ENCODE measurements around the gene OPTN. TPM values are rescaled to one million over a fixed set of nuclear protein-coding genes. Genes with fewer than 3 reads are reported as not detected.

The OPTN gene
- total RNA-seq, 1 donor from 2014 or later, result 33.3 TPM

DNA sequence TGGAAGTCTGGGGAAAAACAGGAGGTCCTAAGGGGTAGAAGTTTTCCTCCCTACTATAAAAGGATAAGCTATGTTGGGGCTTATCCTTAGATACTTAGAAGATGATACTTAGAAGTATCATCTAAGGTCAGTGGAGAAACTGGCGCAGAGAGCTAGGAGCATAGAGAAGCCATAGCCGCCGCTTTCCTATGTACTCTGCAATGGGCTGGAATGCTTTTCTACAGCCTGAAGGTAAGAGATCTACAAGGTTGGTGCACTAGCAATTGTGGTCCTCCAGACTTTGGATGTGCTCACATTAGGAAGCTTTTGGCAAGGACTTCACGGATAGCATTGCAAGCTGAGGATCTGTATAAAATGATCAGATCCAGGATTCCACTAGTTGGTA is 12.4 kb upstream of the OPTN start:
- Mint-ChIP-seq H3K36me3 (peaks cover 2% of the 10 kb centered on the region), H3K4me3 (no peak overlapping the region), H3K4me1 (no peaks in the 10 kb centered on the region), H3K27me3 (ENCODE audit: low read depth) (peaks cover 2% of the 10 kb centered on the region), H3K27ac (no peak overlapping the region), H3K9me3 (peaks cover 18% of the 10 kb centered on the region)
- DNase-seq (ENCODE audit: low spot score in 2 of 2, unreplicated experiment in 2 of 2), result no peak
- TF ChIP-seq, protein P1, sequence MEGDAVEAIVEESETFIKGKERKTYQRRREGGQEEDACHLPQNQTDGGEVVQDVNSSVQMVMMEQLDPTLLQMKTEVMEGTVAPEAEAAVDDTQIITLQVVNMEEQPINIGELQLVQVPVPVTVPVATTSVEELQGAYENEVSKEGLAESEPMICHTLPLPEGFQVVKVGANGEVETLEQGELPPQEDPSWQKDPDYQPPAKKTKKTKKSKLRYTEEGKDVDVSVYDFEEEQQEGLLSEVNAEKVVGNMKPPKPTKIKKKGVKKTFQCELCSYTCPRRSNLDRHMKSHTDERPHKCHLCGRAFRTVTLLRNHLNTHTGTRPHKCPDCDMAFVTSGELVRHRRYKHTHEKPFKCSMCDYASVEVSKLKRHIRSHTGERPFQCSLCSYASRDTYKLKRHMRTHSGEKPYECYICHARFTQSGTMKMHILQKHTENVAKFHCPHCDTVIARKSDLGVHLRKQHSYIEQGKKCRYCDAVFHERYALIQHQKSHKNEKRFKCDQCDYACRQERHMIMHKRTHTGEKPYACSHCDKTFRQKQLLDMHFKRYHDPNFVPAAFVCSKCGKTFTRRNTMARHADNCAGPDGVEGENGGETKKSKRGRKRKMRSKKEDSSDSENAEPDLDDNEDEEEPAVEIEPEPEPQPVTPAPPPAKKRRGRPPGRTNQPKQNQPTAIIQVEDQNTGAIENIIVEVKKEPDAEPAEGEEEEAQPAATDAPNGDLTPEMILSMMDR (IDR thresholded peaks at IDR 0.05; ENCODE audit: unreplicated experiment), result no peak

GRCh38 chr10:13087986-13088618 is 11.9 kb upstream of the OPTN start:
- Mint-ChIP-seq H3K4me1 (no peaks in the 10 kb centered on the region), H3K4me3 (no peak overlapping the region), H3K27ac (no peak overlapping the region), H3K36me3 (peaks cover 2% of the 10 kb centered on the region), H3K9me3 (peaks cover 18% of the 10 kb centered on the region), H3K27me3 (ENCODE audit: low read depth) (peaks cover 2% of the 10 kb centered on the region)
- no peak for DNase-seq (ENCODE audit: low spot score in 2 of 2, unreplicated experiment in 2 of 2)
- TF ChIP-seq, protein P1 (IDR thresholded peaks at IDR 0.05; ENCODE audit: unreplicated experiment), result no peak

- peaks cover 2% of the 10 kb centered on the region for H3K36me3 Mint-ChIP-seq
- DNase-seq (ENCODE audit: low spot score in 2 of 2, unreplicated experiment in 2 of 2), result no peak
- H3K9me3 Mint-ChIP-seq, result peaks cover 20% of the 10 kb centered on the region
- H3K27me3 Mint-ChIP-seq (ENCODE audit: low read depth), result peaks cover 2% of the 10 kb centered on the region
- no peaks in the 10 kb centered on the region for H3K4me1 Mint-ChIP-seq
- TF ChIP-seq, protein P1 (IDR thresholded peaks at IDR 0.05; ENCODE audit: unreplicated experiment), result no peak
- H3K4me3 Mint-ChIP-seq, result no peak overlapping the region
- no peak overlapping the region for H3K27ac Mint-ChIP-seq
These were observed 10.6 kb upstream of the OPTN start for GRCh38 chr10:13089345-13089744.

GRCh38 chr10:13090289-13090688 is 9.7 kb upstream of the OPTN start:
- H3K4me1 Mint-ChIP-seq, result no peaks in the 10 kb centered on the region
- TF ChIP-seq, protein P1 (IDR thresholded peaks at IDR 0.05; ENCODE audit: unreplicated experiment), result no peak
- no peaks in the 10 kb centered on the region for H3K36me3 Mint-ChIP-seq
- H3K4me3 Mint-ChIP-seq, result no peak overlapping the region
- H3K27me3 Mint-ChIP-seq (ENCODE audit: low read depth), result peaks cover 2% of the 10 kb centered on the region
- H3K9me3 Mint-ChIP-seq, result peaks cover 11% of the 10 kb centered on the region
- DNase-seq (ENCODE audit: low spot score in 2 of 2, unreplicated experiment in 2 of 2), result no peak
- no peak overlapping the region for H3K27ac Mint-ChIP-seq

DNA sequence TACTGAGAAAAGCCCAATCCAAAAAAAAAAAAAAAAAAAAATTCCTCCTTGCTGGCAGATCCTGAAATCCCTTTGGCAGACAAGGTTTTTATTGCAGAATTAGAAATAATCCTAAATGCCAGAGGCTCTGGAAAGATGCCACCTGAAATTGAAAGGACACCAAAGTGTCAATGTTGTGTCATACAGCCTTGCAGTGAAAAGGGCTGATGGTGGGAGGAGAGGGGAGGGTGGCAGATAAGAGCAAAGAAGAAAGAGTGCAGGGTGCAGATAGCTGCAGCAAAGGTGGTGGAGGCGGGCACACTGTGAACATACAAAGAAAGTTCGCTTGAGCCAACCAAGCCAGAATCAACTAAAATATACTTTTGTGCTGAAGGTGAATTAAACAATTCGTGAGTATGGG is 8.2 kb upstream of the OPTN start:
- peaks cover 9% of the 10 kb centered on the region for H3K9me3 Mint-ChIP-seq
- peaks cover 2% of the 10 kb centered on the region for H3K27me3 Mint-ChIP-seq (ENCODE audit: low read depth)
- no peak overlapping the region for H3K27ac Mint-ChIP-seq
- no peaks in the 10 kb centered on the region for H3K36me3 Mint-ChIP-seq
- no peak overlapping the region for H3K4me3 Mint-ChIP-seq
- no peaks in the 10 kb centered on the region for H3K4me1 Mint-ChIP-seq
- DNase-seq (ENCODE audit: low spot score in 2 of 2, unreplicated experiment in 2 of 2), result no peak
- TF ChIP-seq, protein P1 (IDR thresholded peaks at IDR 0.05; ENCODE audit: unreplicated experiment), result no peak

Measured in mesothelial cell of epicardium (in vitro differentiated cells).